Islet precursor cell (in vitro differentiated cells): ENCODE data around the gene USP37.
"Not testable (repeated sequence)": the region's sequence is repeated elsewhere in the genome, so short reads cannot be mapped to it uniquely, and the experiment has no call there.

ENCODE experiments used
- DNase-seq: peaks from one replicate; pipeline ENCODE4 v3.0.0-alpha.2; 2018

The USP37 gene

GRCh38 chr2:218568190-218569037, at the start of gene USP37, which contains the start of gene CNOT9:
USP37 (minus strand) TSS chr2:218568351; CDS start chr2:218558653, 9,698 bp downstream.
CNOT9 (plus strand) TSS chr2:218568839; CDS start chr2:218568955, 116 bp downstream.
- DNase-seq = peak; percentile 99

GRCh38 chr2:218615868-218616315, 47.7 kb upstream of the USP37 start:
- DNase-seq = no peak

GRCh38 chr2:218607436-218608115, 39.4 kb upstream of the USP37 start, which contains the start of gene PLCD4:
PLCD4 (plus strand) TSS chr2:218607899; CDS start chr2:218615740, 7,841 bp downstream.
- peak; percentile 71 for DNase-seq

GRCh38 chr2:218605432-218605831, 37.3 kb upstream of the USP37 start:
- no peak for DNase-seq

- DNase-seq = no peak
Observed at GRCh38 chr2:218585541-218585940, 17.4 kb upstream of the USP37 start.

- no peak for DNase-seq
Observed at GRCh38 chr2:218583983-218584850, 16.1 kb upstream of the USP37 start.

- no peak for DNase-seq
Observed at GRCh38 chr2:218582076-218582475, 13.9 kb upstream of the USP37 start.

- DNase-seq = no peak
Observed at GRCh38 chr2:218578272-218578877, 10.2 kb upstream of the USP37 start.

GRCh38 chr2:218577482-218578220, 9.5 kb upstream of the USP37 start:
- DNase-seq = no peak

- no peak for DNase-seq
Observed at GRCh38 chr2:218576854-218577253, 8.7 kb upstream of the USP37 start.

GRCh38 chr2:218570850-218571249, 2.7 kb upstream of the USP37 start:
- DNase-seq = no peak

GRCh38 chr2:218569661-218570500, 1.7 kb upstream of the USP37 start:
- no peak for DNase-seq

- peak; percentile 68 for DNase-seq
Observed at GRCh38 chr2:218569038-218569431, 884 bp upstream of the USP37 start.

GRCh38 chr2:218567797-218568189, 358 bp downstream of the USP37 start:
- DNase-seq = no peak

GRCh38 chr2:218566296-218566695, 1.9 kb downstream of the USP37 start:
- DNase-seq = no peak

GRCh38 chr2:218564056-218564455, 4.1 kb downstream of the USP37 start:
- DNase-seq = no peak

GRCh38 chr2:218558986-218559385, 9.2 kb downstream of the USP37 start:
- no peak for DNase-seq

- no peak for DNase-seq
Observed at GRCh38 chr2:218557941-218558340, 10.2 kb downstream of the USP37 start.

GRCh38 chr2:218555527-218555926, 12.6 kb downstream of the USP37 start:
- no peak for DNase-seq

- not testable (repeated sequence) for DNase-seq
Observed at GRCh38 chr2:218554225-218554624, 13.9 kb downstream of the USP37 start.

GRCh38 chr2:218547978-218548377, 20.2 kb downstream of the USP37 start:
- no peak for DNase-seq
